ENCODE data around the gene PNPLA2.

The PNPLA2 gene

DNA sequence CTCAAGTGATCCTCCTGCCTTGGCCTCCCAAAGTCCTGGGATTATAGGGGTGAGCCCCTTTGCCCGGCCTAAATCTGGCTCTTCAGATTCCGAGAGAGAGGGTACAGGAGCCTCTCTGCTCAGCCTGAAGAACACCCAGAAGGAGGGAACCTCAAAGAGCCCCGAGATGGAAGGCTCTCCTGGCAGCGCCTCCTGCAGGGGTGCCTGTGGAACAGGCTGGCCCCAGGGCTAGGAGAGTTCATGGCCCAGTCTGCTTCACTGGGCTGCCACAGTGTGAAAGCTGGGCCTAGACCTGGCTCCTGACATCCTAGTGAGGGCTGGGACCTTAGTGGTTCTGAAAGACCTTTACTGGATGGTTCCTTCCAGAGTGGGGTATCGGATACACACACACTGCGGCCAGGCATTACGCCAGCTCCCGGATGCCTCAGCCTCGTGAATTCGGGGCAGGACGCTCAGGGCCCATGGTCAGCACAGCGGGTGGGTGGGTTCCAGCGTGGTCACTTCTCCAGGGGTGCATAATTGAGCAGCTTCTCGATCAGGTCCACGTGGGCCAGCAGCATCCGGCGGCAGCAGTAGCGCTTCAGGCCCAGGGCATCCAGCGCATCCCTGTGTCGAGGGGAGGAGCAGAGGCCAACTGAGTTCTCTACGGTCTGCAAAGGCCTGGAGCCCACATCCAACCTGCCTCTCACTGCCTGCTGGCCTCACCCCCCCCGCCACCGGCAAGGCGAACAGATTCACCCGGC lies 21.3 kb downstream of the PNPLA2 start (continued):
- TF ChIP-seq ZFP3 (CRISPR knock-in tag; IDR thresholded peaks at IDR 0.05) (no peak), CSDC2 (CRISPR knock-in tag; IDR thresholded peaks at IDR 0.05) (no peak)

DNA sequence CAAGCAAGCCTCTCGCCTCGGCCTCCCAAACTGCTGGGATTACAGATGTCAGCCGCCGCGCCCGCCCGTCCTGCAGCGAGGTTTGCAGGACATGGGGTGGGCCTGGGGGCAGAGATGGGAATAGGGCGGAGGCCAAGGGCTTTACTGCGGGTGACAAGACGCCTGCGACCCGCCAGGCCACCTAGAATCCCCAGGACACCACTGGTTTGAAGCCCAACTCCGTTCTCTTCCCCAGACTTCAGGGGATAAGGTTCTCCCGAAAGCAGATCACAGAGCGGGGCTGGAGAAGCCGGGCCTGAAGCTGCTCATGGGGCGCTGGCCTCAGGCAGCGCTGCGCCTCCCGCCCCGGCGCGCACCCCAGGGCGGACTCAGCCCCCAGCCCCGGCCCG lies 23.3 kb downstream of the PNPLA2 start:
- TF ChIP-seq GLIS3 (CRISPR knock-in tag; IDR thresholded peaks at IDR 0.05), result peak; percentile 44; the same call in 1 of the 2 replicates
- TF ChIP-seq PPARA (CRISPR knock-in tag; IDR thresholded peaks at IDR 0.05; ENCODE audit: borderline replicate concordance), result no peak
- ATAC-seq, result peak; percentile 0; the same call in 2 of the 3 replicates

DNA sequence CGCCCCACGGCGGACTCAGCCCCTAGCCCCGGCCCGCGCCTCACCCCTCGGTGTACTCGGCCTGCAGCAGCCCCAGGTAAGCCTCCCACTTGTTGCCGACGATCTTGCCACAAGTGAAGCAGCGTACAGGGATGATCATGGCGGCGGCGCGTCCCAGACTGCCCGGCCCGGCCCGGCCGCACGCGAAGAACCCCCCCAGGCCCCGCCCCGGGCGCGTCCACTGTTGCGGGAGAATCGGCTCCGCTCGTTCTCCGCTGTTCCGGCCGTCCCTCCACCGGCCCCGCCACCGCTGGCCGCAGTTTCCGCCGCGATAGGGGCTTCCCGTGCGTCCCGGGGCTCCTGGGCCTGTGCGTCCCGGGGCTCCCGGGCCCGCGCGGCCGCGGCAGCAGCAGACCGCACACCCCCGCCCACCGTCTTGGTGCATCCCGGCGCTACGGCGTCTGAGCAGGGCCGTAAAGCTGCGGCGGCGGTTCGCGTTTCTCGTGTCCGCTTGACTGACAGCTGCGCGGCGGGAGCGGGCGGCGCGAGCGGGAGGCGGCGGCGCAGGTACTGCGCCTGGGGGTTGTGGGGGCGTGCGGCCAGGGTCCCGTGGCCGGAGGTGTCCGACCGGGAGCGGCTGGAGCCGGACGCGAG lies 23.8 kb downstream of the PNPLA2 start, which contains the start of the genes POLR2L and TSPAN4:
Gene POLR2L, minus strand, starts transcription at position 160 of the 633 bp plus-strand sequence. Its CDS starts 21 bp downstream, at position 139.
Gene TSPAN4, plus strand, starts transcription at position 483 of the 633 bp plus-strand sequence. CDS start 7,453 bp downstream, outside the sequence.
- no peak for TF ChIP-seq ZNF8 (CRISPR knock-in tag; IDR thresholded peaks at IDR 0.05)
- no peak for TF ChIP-seq BACH2 (CRISPR knock-in tag; IDR thresholded peaks at IDR 0.05; ENCODE audit: borderline replicate concordance)
- TF ChIP-seq ESRRG (CRISPR knock-in tag; IDR thresholded peaks at IDR 0.05), result no peak
- TF ChIP-seq ARNTL (CRISPR knock-in tag; IDR thresholded peaks at IDR 0.05; ENCODE audit: borderline replicate concordance, low read depth), result no peak
- TF ChIP-seq, protein P1, sequence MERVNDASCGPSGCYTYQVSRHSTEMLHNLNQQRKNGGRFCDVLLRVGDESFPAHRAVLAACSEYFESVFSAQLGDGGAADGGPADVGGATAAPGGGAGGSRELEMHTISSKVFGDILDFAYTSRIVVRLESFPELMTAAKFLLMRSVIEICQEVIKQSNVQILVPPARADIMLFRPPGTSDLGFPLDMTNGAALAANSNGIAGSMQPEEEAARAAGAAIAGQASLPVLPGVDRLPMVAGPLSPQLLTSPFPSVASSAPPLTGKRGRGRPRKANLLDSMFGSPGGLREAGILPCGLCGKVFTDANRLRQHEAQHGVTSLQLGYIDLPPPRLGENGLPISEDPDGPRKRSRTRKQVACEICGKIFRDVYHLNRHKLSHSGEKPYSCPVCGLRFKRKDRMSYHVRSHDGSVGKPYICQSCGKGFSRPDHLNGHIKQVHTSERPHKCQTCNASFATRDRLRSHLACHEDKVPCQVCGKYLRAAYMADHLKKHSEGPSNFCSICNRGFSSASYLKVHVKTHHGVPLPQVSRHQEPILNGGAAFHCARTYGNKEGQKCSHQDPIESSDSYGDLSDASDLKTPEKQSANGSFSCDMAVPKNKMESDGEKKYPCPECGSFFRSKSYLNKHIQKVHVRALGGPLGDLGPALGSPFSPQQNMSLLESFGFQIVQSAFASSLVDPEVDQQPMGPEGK (CRISPR knock-in tag; IDR thresholded peaks at IDR 0.05; ENCODE audit: borderline replicate concordance), result no peak
- TF ChIP-seq, protein P2, sequence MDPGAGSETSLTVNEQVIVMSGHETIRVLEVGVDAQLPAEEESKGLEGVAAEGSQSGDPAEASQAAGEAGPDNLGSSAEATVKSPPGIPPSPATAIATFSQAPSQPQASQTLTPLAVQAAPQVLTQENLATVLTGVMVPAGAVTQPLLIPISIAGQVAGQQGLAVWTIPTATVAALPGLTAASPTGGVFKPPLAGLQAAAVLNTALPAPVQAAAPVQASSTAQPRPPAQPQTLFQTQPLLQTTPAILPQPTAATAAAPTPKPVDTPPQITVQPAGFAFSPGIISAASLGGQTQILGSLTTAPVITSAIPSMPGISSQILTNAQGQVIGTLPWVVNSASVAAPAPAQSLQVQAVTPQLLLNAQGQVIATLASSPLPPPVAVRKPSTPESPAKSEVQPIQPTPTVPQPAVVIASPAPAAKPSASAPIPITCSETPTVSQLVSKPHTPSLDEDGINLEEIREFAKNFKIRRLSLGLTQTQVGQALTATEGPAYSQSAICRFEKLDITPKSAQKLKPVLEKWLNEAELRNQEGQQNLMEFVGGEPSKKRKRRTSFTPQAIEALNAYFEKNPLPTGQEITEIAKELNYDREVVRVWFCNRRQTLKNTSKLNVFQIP (CRISPR knock-in tag; IDR thresholded peaks at IDR 0.05; ENCODE audit: borderline replicate concordance, low read depth), result no peak
- TF ChIP-seq PPARA (CRISPR knock-in tag; IDR thresholded peaks at IDR 0.05; ENCODE audit: borderline replicate concordance), result no peak
- TF ChIP-seq TCF4 (CRISPR knock-in tag; IDR thresholded peaks at IDR 0.05; ENCODE audit: borderline replicate concordance), result no peak
- TF ChIP-seq, protein P3, sequence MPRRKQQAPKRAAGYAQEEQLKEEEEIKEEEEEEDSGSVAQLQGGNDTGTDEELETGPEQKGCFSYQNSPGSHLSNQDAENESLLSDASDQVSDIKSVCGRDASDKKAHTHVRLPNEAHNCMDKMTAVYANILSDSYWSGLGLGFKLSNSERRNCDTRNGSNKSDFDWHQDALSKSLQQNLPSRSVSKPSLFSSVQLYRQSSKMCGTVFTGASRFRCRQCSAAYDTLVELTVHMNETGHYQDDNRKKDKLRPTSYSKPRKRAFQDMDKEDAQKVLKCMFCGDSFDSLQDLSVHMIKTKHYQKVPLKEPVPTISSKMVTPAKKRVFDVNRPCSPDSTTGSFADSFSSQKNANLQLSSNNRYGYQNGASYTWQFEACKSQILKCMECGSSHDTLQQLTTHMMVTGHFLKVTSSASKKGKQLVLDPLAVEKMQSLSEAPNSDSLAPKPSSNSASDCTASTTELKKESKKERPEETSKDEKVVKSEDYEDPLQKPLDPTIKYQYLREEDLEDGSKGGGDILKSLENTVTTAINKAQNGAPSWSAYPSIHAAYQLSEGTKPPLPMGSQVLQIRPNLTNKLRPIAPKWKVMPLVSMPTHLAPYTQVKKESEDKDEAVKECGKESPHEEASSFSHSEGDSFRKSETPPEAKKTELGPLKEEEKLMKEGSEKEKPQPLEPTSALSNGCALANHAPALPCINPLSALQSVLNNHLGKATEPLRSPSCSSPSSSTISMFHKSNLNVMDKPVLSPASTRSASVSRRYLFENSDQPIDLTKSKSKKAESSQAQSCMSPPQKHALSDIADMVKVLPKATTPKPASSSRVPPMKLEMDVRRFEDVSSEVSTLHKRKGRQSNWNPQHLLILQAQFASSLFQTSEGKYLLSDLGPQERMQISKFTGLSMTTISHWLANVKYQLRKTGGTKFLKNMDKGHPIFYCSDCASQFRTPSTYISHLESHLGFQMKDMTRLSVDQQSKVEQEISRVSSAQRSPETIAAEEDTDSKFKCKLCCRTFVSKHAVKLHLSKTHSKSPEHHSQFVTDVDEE (CRISPR knock-in tag; IDR thresholded peaks at IDR 0.05), result no peak
- no peak for TF ChIP-seq TOX (CRISPR knock-in tag; IDR thresholded peaks at IDR 0.05; ENCODE audit: borderline replicate concordance)
- no peak for TF ChIP-seq SNAI2 (CRISPR knock-in tag; IDR thresholded peaks at IDR 0.05)
- TF ChIP-seq, protein P4, sequence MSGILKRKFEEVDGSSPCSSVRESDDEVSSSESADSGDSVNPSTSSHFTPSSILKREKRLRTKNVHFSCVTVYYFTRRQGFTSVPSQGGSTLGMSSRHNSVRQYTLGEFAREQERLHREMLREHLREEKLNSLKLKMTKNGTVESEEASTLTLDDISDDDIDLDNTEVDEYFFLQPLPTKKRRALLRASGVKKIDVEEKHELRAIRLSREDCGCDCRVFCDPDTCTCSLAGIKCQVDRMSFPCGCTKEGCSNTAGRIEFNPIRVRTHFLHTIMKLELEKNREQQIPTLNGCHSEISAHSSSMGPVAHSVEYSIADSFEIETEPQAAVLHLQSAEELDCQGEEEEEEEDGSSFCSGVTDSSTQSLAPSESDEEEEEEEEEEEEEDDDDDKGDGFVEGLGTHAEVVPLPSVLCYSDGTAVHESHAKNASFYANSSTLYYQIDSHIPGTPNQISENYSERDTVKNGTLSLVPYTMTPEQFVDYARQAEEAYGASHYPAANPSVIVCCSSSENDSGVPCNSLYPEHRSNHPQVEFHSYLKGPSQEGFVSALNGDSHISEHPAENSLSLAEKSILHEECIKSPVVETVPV (CRISPR knock-in tag; IDR thresholded peaks at IDR 0.05), result no peak
- no peak for TF ChIP-seq ISL1 (CRISPR knock-in tag; IDR thresholded peaks at IDR 0.05)
- no peak for TF ChIP-seq ZNF565 (CRISPR knock-in tag; conservative IDR thresholded peaks at IDR 0.05; ENCODE audit: low read depth)
- no peak for TF ChIP-seq ZFP3 (CRISPR knock-in tag; IDR thresholded peaks at IDR 0.05)
- peak; percentile 30 for ATAC-seq

DNA sequence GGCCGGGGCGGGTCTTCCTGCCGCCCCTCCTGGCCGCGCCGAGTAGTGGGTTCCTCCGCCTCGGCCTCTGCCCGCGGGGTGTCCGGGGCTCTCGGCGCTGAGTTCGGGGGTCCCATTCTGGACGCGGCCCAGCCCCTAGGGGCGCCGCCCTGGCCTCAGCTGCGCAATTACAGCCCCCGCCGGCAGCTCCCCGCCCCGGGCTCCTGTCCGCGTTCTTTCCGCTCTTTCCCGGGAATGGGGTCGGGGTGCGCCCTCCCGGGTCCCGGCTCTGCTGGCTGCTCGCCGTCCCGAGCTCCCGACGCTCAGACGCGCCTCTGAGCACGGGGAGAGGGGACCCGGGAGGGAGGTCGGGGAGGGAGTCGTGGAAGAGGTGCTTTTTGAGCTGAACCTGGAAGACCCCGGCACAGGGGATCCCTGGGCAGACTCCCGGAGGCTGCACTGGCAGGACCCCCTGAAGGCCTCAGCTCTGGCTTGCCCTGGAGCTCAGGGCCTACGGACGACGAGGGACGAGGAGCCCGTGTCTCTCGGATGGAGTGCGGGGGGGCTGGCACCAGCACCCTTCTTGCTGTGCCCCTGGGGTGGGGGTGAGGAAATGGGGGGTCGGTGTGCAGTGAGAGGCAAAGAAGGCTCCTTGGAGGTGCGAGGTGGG lies 24.5 kb downstream of the PNPLA2 start:
- no peak for ATAC-seq
- TF ChIP-seq ESRRG (CRISPR knock-in tag; IDR thresholded peaks at IDR 0.05) (no peak), GLIS3 (CRISPR knock-in tag; IDR thresholded peaks at IDR 0.05) (no peak), SNAI2 (CRISPR knock-in tag; IDR thresholded peaks at IDR 0.05) (no peak), ISL1 (CRISPR knock-in tag; IDR thresholded peaks at IDR 0.05) (no peak), OSR1 (CRISPR knock-in tag; IDR thresholded peaks at IDR 0.05) (no peak), PPARA (CRISPR knock-in tag; IDR thresholded peaks at IDR 0.05; ENCODE audit: borderline replicate concordance) (no peak), BACH2 (CRISPR knock-in tag; IDR thresholded peaks at IDR 0.05; ENCODE audit: borderline replicate concordance) (no peak), ZNF8 (CRISPR knock-in tag; IDR thresholded peaks at IDR 0.05) (no peak), ZFP30 (CRISPR knock-in tag; IDR thresholded peaks at IDR 0.05) (no peak)
- TF ChIP-seq, protein P1 (CRISPR knock-in tag; IDR thresholded peaks at IDR 0.05; ENCODE audit: borderline replicate concordance), result no peak
- TF ChIP-seq, protein P2 (CRISPR knock-in tag; IDR thresholded peaks at IDR 0.05; ENCODE audit: borderline replicate concordance, low read depth), result no peak
